Sigmoid colon (tissue), 4 donors: Measurements from ENCODE around the gene COL6A1.

Experiments
- POLR2AphosphoS5 ChIP-seq, 4 donors: sonication (generic); formaldehyde crosslinking; IDR thresholded peaks; one replicate each; pipeline ENCODE4 v1.6.1; 2017; ENCODE audit warnings: antibody characterized with exemption in 4 of 4
- TF ChIP-seq, protein P1 (sequence below), 4 experiments: fragments of 450-650 bp in 3 of 4; fragments of 200-600 bp in 1 of 4; IDR thresholded peaks; one replicate each; pipeline ENCODE4 v1.5.1; 2016 to 2019; ENCODE audit warnings: antibody characterized with exemption in 4 of 4, mild to moderate bottlenecking in 3 of 4, moderate library complexity in 2 of 4

DNA sequence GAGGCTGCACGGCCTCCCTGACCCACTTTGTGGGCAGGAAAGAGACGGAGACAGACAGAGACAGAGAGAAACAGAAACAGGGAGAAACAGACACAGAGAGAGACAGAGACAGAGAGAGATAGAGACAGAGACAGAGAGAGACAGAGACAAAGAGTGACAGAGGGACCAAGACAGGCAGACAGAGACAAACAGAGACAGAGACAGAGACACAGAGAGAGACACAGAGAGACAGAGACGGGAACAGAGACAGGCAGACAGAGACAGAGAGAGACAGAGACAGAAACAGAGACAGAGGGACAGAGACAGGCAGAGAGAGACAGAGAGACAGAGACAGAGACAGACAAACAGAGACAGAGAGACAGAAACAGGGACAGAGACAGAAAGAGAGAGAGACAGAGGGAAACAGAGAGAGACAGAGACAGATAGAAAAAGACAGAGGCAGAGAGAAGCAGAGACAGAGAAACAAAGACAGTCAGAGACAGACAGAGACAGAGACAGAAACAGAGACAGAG, 3.1 kb downstream of the COL6A1 start:
- TF ChIP-seq, protein P1, sequence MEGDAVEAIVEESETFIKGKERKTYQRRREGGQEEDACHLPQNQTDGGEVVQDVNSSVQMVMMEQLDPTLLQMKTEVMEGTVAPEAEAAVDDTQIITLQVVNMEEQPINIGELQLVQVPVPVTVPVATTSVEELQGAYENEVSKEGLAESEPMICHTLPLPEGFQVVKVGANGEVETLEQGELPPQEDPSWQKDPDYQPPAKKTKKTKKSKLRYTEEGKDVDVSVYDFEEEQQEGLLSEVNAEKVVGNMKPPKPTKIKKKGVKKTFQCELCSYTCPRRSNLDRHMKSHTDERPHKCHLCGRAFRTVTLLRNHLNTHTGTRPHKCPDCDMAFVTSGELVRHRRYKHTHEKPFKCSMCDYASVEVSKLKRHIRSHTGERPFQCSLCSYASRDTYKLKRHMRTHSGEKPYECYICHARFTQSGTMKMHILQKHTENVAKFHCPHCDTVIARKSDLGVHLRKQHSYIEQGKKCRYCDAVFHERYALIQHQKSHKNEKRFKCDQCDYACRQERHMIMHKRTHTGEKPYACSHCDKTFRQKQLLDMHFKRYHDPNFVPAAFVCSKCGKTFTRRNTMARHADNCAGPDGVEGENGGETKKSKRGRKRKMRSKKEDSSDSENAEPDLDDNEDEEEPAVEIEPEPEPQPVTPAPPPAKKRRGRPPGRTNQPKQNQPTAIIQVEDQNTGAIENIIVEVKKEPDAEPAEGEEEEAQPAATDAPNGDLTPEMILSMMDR (IDR thresholded peaks at IDR 0.05) = no peak
- no peak for TF ChIP-seq POLR2AphosphoS5 (IDR thresholded peaks at IDR 0.05)
